Activated naive CD4-positive, alpha-beta T cell (primary cell): ENCODE data around the gene PCDH1.
"Not testable (repeated sequence)": the region's sequence is repeated elsewhere in the genome, so short reads cannot be mapped to it uniquely, and the experiment has no call there.

Experiments
- DNase-seq, 4 experiments: peaks; one replicate each; lab custom pipeline; 2025; lab: John Stamatoyannopoulos, UW

PCDH1 gene

GRCh38 chr5:141834331-141834730, 43.9 kb downstream of the PCDH1 start:
- DNase-seq = no peak

DNA sequence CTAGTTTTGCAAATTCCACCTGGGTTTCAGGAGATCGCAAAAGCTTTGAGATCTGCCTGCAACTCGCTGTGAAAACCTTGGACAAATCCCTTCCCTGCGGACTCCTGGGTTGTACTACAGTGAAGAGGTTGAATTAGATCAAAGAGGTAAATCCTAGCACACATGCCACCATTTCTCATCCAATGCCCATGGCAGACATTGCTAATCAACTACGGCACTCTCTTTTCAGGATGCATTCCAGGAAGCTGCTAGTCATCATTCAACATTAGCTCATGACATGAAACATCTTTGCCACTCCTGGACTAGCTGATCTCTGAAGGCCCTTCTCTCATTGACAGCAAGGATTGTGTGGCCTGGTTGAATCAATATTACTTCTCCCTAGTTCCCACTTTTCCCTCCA, 46.1 kb downstream of the PCDH1 start:
- DNase-seq = no peak

- no peak for DNase-seq
Observed at GRCh38 chr5:141828162-141828561, 50.0 kb downstream of the PCDH1 start.

GRCh38 chr5:141826674-141827073, 51.5 kb downstream of the PCDH1 start:
- no peak for DNase-seq

GRCh38 chr5:141825791-141826560, 52.2 kb downstream of the PCDH1 start:
- DNase-seq = no peak

GRCh38 chr5:141825241-141825671, 53.0 kb downstream of the PCDH1 start:
- no peak for DNase-seq

GRCh38 chr5:141824717-141825116, 53.5 kb downstream of the PCDH1 start:
- no peak for DNase-seq

- no peak for DNase-seq
Observed at GRCh38 chr5:141823056-141823455, 55.2 kb downstream of the PCDH1 start.

- no peak for DNase-seq
Observed at GRCh38 chr5:141822144-141822543, 56.1 kb downstream of the PCDH1 start.

- DNase-seq = no peak
Observed at GRCh38 chr5:141821430-141821925, 56.7 kb downstream of the PCDH1 start.

DNA sequence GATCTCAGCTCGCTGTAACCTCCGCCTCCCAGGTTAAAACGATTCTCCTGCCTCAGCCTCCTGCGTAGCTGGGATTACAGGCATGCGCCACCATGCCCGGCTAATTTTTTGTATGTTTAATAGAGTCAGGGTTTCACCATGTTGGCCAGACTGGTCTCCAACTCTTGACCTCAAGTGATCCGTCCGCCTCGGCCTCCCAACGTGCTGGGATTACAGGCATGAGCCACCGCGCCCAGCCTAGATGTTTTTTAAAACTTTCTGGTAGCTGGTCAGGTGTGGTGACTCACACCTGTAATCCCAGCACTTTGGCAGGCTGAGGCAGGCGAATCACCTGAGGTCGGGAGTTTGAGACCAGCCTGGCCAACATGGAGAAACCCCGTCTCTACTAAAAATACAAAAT, 57.5 kb downstream of the PCDH1 start:
- not testable (repeated sequence) for DNase-seq

DNA sequence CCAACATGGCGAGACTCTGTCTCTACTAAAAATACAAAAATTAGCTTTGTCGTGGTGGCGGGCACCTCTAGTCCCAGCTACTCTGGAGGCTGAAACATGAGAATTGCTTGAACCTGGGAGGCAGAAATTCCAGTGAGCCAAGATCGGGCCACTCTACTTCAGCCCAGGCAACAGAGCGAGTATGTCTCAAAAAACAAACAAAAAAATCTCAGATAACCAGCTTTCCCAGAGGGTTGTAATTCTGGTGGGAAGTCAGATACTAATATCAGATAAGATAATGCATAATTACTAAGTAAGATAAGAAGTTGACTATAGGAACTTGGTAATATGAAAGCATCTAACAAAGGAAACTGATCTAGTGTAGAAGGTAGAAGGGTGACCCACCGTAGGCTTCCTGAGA, 60.6 kb downstream of the PCDH1 start:
- DNase-seq = no peak

- DNase-seq = no peak
Observed at GRCh38 chr5:141816598-141817399, 61.4 kb downstream of the PCDH1 start.

DNA sequence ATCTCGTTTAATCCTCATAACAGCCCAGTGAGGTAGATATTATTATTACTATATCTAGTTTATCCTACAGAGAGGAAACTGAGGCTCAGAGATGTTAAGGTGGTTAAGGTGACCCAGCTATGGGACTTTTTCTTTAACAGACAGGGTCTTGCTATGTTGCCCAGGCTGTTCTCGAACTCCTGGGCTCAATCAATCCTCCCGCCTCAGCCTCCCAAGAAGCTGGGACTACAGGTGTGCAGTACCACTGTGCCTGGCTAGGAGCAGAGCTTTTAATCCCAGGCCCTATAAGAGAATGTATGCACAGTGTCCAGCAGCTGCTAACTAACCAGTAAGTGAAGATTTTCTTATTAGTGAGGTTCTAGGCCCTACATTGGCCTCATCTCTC, 62.4 kb downstream of the PCDH1 start:
- DNase-seq = no peak

- no peak for DNase-seq
Observed at GRCh38 chr5:141815051-141815795, 63.0 kb downstream of the PCDH1 start.

DNA sequence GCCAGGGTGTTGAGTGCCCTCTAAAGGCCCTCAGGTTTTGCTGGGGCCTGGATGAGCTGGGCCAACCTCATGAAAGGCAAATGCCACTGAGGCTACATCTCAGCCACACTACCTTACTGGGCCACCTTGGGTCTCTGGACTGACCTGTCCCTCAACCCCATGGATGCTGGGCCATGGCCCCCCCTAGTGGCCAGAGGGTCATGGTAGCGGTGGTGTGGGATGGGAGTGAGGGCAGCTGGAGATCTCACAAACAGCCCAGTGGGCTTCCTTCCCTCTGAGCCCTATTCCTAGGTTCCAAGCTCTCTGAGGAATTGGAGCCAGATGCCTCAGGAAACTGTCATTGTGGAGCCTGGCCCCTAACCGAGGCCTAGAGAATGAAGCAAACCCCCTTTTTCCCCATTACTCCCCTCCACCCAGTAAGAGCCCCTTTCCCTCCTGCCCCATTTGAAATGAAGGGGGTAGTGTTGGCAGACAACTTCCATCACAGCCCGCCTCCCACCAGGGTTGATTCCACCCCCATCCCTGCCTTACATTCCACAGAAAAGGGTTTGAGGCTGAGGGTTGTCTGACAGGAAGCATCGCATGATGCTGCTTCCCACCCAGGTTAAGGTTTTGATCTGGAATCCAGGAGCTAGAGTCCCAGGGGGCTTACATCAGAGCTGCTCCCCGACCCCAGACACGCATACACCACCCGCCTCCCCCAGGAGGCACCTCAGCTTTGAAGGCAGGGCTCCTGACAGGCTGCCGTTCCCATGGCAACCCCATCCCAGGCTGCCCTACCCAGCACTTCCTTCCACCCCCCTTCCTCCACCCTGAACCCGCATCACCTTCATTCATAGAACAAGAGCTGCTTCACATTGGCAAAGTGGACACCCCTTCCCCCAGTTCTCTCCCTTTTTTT, 63.9 kb downstream of the PCDH1 start:
- peak in 3 of 4 experiments; percentile 5 to 24 (median 8) for DNase-seq

DNA sequence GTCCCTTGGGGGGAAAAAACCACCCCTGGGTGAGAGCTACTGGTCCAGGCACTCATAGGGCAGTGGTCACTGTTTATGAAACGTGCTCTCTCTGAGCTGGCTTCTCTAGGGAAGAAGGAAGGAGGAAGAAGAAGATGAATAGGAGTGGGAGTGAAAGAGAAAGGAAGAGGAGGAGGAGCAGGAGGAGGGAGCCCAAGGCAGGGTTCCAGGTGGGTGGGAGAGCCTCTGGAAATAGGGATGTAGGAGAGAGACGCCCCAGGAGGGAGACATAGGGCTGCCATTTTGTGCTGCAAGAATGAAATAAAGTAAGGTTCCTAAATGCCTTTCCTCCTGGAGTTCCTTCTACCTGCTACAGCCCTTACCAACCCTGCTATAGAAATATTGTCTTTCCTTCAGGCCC, 65.7 kb downstream of the PCDH1 start:
- no peak for DNase-seq

DNA sequence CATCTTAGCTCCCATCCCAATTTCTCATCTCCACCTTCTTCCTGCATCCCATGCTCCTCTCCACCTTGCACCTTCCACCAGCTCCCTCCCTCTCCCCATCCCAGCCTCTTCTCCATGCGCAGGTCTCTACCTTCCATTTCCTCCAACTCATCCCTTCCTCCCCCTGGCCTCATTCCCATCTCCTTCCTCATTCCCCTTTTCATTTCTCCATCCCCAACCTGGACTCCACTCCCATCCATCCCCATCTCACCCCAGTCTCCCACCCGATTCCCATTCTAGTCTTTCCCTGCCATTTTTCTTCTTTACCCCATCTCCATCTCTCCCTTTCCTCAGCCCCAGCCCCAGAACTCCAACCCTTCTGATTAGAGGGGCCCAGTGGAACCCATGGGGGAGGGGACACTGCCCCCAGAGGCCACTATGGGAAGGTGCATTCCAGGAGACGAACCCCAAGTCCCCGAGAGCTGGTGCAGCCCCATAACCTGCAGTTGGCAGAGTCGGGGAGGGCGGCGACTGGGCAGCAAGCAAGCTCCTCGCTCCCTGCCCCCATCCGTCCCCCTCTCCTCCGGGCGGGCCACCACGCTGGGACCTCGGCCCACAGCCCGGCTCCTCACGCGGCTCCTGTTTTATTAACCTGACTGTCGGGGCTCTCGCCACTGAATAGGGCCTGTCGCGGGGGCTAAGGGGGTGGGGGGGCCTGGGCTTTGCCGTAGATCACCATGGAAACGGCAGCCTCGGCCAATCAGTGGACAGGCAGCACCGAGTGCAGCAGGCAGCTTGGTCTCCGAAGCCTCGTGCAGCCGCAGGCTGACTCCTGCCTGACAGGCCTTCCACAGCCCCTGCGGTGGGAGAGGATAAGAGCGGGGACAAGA, 66.7 kb downstream of the PCDH1 start:
- peak in 2 of 4 experiments; percentile 6 to 10 for DNase-seq

DNA sequence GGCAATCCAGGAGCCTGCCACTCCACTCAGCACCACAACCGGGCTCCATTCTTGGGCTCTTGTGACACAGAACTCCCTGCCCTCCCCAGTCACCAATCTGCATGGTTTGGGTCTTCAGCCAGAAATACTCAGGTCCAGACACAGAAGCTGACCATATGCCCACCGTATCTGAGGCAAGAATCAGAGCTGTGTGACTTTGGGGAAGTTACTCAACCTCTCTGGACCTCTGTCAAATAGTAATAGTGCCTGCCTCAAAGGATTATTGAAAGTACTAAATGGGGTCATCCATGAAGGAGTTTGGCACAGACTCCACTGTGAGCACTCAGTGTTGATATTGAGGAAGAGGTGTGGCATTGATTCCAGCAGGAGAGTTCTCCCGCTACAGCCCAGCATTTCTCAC, 67.5 kb downstream of the PCDH1 start:
- no peak for DNase-seq

GRCh38 chr5:141809380-141810096, 68.7 kb downstream of the PCDH1 start:
- no peak for DNase-seq
